Measurements from ENCODE around the gene ADAMTSL3. TPM values are rescaled to one million over a fixed set of nuclear protein-coding genes. Genes with fewer than 3 reads are reported as not detected.

The ADAMTSL3 gene
- total RNA-seq, 1 experiment from 2014 or later, result 1.8 TPM

DNA sequence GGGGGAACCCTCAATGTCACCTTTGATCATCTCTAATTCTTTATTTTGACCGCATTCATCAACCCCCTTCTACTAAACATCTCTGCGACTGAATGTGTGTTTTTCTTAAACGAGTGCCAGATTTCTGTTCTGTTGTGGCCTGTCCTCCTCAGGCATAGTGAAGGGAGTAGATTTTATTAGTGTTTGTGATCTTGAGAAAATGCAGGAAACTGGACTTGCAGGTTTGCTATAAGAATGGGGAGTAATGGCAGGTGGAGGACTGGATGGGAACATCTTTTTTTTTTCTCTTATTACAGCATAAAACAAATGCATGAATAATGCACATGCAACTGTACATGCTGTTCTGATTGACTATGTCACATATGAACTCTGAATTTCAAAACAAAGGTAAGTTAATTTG lies 59.3 kb downstream of the ADAMTSL3 start:
- H3K4me1 Mint-ChIP-seq, result no peaks in the 10 kb centered on the region
- H3K36me3 Mint-ChIP-seq, result no peaks in the 10 kb centered on the region
- H3K9me3 Mint-ChIP-seq, result no peaks in the 10 kb centered on the region
- no peak overlapping the region for H3K4me3 Mint-ChIP-seq
- no peak for TF ChIP-seq NR1H2 (CRISPR knock-in tag; IDR thresholded peaks at IDR 0.05)
- TF ChIP-seq, protein P1, sequence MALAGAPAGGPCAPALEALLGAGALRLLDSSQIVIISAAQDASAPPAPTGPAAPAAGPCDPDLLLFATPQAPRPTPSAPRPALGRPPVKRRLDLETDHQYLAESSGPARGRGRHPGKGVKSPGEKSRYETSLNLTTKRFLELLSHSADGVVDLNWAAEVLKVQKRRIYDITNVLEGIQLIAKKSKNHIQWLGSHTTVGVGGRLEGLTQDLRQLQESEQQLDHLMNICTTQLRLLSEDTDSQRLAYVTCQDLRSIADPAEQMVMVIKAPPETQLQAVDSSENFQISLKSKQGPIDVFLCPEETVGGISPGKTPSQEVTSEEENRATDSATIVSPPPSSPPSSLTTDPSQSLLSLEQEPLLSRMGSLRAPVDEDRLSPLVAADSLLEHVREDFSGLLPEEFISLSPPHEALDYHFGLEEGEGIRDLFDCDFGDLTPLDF (CRISPR knock-in tag; IDR thresholded peaks at IDR 0.05), result no peak
- no peak for TF ChIP-seq JUN (CRISPR knock-in tag; IDR thresholded peaks at IDR 0.05)
- no peak for TF ChIP-seq ATF1 (CRISPR knock-in tag; IDR thresholded peaks at IDR 0.05)
- no peak for TF ChIP-seq OVOL2 (CRISPR knock-in tag; IDR thresholded peaks at IDR 0.05; ENCODE audit: borderline replicate concordance)
- no peak for TF ChIP-seq GRHL2 (CRISPR knock-in tag; IDR thresholded peaks at IDR 0.05; ENCODE audit: insufficient replicate concordance, severe bottlenecking)
- TF ChIP-seq ZNF219 (CRISPR knock-in tag; IDR thresholded peaks at IDR 0.05; ENCODE audit: borderline replicate concordance), result no peak
- TF ChIP-seq, protein P2, sequence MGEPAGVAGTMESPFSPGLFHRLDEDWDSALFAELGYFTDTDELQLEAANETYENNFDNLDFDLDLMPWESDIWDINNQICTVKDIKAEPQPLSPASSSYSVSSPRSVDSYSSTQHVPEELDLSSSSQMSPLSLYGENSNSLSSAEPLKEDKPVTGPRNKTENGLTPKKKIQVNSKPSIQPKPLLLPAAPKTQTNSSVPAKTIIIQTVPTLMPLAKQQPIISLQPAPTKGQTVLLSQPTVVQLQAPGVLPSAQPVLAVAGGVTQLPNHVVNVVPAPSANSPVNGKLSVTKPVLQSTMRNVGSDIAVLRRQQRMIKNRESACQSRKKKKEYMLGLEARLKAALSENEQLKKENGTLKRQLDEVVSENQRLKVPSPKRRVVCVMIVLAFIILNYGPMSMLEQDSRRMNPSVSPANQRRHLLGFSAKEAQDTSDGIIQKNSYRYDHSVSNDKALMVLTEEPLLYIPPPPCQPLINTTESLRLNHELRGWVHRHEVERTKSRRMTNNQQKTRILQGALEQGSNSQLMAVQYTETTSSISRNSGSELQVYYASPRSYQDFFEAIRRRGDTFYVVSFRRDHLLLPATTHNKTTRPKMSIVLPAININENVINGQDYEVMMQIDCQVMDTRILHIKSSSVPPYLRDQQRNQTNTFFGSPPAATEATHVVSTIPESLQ (CRISPR knock-in tag; IDR thresholded peaks at IDR 0.05), result no peak
- no peak for TF ChIP-seq PRRX2 (CRISPR knock-in tag; IDR thresholded peaks at IDR 0.05)
- no peak overlapping the region for H3K27ac Mint-ChIP-seq
- no peak for ATAC-seq
- H3K27me3 Mint-ChIP-seq (ENCODE audit: low read depth), result no peaks in the 10 kb centered on the region
- DNase-seq (ENCODE audit: low spot score), result no peak
- CTCF ChIA-PET, result no interaction called here
- POLR2A ChIA-PET, result no interaction called here

DNA sequence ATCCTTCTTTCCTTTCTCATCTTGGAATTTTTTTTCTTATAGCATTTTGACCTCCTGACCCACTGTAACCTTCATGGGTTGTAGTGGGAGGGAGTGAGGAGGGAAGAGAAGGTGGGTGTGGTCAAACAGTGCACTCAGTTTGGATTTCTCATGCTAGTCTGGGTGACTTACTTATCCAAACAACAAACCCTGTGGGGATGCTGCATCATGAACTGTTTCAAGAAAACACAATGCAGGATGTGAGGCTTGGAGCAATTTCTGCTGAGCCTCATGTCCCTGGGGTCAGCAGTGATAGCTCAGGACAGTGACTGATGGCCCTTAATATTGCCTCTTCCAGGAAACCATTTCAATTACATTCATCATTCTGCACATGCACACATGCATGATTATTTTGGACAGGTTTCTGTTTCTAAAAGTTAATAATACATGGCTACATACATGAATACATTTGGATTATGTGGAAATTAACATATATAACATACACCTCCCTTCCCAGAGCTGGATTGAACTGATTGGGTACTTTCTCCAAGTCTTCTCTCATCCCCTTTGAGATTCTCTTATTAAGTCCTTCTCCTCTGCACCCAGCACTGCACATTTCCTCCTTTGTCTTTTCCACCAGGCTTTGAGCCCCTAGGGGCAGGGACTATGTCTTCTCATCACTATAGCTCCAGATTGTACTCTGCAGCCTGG lies 61.2 kb downstream of the ADAMTSL3 start:
- Mint-ChIP-seq H3K9me3 (no peaks in the 10 kb centered on the region), H3K27me3 (ENCODE audit: low read depth) (no peaks in the 10 kb centered on the region), H3K4me1 (no peaks in the 10 kb centered on the region), H3K36me3 (no peaks in the 10 kb centered on the region), H3K4me3 (no peak overlapping the region), H3K27ac (no peak overlapping the region)
- DNase-seq (ENCODE audit: low spot score) (no peak), ATAC-seq (no peak)
- ChIA-PET POLR2A (no interaction called here), CTCF (no interaction called here)
- TF ChIP-seq, protein P3, sequence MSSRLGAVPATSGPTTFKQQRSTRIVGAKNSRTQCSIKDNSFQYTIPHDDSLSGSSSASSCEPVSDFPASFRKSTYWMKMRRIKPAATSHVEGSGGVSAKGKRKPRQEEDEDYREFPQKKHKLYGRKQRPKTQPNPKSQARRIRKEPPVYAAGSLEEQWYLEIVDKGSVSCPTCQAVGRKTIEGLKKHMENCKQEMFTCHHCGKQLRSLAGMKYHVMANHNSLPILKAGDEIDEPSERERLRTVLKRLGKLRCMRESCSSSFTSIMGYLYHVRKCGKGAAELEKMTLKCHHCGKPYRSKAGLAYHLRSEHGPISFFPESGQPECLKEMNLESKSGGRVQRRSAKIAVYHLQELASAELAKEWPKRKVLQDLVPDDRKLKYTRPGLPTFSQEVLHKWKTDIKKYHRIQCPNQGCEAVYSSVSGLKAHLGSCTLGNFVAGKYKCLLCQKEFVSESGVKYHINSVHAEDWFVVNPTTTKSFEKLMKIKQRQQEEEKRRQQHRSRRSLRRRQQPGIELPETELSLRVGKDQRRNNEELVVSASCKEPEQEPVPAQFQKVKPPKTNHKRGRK (CRISPR knock-in tag; IDR thresholded peaks at IDR 0.05; ENCODE audit: borderline replicate concordance), result no peak
- TF ChIP-seq, protein P4, sequence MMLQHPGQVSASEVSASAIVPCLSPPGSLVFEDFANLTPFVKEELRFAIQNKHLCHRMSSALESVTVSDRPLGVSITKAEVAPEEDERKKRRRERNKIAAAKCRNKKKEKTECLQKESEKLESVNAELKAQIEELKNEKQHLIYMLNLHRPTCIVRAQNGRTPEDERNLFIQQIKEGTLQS (CRISPR knock-in tag; conservative IDR thresholded peaks at IDR 0.05), result no peak
- TF ChIP-seq, protein P5, sequence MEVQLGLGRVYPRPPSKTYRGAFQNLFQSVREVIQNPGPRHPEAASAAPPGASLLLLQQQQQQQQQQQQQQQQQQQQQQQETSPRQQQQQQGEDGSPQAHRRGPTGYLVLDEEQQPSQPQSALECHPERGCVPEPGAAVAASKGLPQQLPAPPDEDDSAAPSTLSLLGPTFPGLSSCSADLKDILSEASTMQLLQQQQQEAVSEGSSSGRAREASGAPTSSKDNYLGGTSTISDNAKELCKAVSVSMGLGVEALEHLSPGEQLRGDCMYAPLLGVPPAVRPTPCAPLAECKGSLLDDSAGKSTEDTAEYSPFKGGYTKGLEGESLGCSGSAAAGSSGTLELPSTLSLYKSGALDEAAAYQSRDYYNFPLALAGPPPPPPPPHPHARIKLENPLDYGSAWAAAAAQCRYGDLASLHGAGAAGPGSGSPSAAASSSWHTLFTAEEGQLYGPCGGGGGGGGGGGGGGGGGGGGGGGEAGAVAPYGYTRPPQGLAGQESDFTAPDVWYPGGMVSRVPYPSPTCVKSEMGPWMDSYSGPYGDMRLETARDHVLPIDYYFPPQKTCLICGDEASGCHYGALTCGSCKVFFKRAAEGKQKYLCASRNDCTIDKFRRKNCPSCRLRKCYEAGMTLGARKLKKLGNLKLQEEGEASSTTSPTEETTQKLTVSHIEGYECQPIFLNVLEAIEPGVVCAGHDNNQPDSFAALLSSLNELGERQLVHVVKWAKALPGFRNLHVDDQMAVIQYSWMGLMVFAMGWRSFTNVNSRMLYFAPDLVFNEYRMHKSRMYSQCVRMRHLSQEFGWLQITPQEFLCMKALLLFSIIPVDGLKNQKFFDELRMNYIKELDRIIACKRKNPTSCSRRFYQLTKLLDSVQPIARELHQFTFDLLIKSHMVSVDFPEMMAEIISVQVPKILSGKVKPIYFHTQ (CRISPR knock-in tag; IDR thresholded peaks at IDR 0.05), result no peak
- TF ChIP-seq, protein P6, sequence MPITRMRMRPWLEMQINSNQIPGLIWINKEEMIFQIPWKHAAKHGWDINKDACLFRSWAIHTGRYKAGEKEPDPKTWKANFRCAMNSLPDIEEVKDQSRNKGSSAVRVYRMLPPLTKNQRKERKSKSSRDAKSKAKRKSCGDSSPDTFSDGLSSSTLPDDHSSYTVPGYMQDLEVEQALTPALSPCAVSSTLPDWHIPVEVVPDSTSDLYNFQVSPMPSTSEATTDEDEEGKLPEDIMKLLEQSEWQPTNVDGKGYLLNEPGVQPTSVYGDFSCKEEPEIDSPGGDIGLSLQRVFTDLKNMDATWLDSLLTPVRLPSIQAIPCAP (CRISPR knock-in tag; IDR thresholded peaks at IDR 0.05), result no peak
- TF ChIP-seq RORB (CRISPR knock-in tag; IDR thresholded peaks at IDR 0.05), result no peak
- no peak for TF ChIP-seq CREB1 (CRISPR knock-in tag; IDR thresholded peaks at IDR 0.05)
- no peak for TF ChIP-seq CBFB (CRISPR knock-in tag; IDR thresholded peaks at IDR 0.05; ENCODE audit: low read depth)
- TF ChIP-seq, protein P7, sequence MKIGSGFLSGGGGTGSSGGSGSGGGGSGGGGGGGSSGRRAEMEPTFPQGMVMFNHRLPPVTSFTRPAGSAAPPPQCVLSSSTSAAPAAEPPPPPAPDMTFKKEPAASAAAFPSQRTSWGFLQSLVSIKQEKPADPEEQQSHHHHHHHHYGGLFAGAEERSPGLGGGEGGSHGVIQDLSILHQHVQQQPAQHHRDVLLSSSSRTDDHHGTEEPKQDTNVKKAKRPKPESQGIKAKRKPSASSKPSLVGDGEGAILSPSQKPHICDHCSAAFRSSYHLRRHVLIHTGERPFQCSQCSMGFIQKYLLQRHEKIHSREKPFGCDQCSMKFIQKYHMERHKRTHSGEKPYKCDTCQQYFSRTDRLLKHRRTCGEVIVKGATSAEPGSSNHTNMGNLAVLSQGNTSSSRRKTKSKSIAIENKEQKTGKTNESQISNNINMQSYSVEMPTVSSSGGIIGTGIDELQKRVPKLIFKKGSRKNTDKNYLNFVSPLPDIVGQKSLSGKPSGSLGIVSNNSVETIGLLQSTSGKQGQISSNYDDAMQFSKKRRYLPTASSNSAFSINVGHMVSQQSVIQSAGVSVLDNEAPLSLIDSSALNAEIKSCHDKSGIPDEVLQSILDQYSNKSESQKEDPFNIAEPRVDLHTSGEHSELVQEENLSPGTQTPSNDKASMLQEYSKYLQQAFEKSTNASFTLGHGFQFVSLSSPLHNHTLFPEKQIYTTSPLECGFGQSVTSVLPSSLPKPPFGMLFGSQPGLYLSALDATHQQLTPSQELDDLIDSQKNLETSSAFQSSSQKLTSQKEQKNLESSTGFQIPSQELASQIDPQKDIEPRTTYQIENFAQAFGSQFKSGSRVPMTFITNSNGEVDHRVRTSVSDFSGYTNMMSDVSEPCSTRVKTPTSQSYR (CRISPR knock-in tag; IDR thresholded peaks at IDR 0.05), result no peak
- no peak for TF ChIP-seq TCF7 (CRISPR knock-in tag; IDR thresholded peaks at IDR 0.05; ENCODE audit: low read depth)
- no peak for TF ChIP-seq RELA (CRISPR knock-in tag; IDR thresholded peaks at IDR 0.05; ENCODE audit: borderline replicate concordance)
- TF ChIP-seq, protein P8, sequence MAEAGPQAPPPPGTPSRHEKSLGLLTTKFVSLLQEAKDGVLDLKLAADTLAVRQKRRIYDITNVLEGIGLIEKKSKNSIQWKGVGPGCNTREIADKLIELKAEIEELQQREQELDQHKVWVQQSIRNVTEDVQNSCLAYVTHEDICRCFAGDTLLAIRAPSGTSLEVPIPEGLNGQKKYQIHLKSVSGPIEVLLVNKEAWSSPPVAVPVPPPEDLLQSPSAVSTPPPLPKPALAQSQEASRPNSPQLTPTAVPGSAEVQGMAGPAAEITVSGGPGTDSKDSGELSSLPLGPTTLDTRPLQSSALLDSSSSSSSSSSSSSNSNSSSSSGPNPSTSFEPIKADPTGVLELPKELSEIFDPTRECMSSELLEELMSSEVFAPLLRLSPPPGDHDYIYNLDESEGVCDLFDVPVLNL (CRISPR knock-in tag; IDR thresholded peaks at IDR 0.05; ENCODE audit: borderline replicate concordance, low read depth), result no peak
